ENCODE results near the gene CASQ2. TPM values are rescaled to one million over a fixed set of nuclear protein-coding genes. Genes with fewer than 3 reads are reported as not detected.

CASQ2 gene
- total and polyA plus RNA-seq, 2 experiments from 2014 or later = not detected

DNA sequence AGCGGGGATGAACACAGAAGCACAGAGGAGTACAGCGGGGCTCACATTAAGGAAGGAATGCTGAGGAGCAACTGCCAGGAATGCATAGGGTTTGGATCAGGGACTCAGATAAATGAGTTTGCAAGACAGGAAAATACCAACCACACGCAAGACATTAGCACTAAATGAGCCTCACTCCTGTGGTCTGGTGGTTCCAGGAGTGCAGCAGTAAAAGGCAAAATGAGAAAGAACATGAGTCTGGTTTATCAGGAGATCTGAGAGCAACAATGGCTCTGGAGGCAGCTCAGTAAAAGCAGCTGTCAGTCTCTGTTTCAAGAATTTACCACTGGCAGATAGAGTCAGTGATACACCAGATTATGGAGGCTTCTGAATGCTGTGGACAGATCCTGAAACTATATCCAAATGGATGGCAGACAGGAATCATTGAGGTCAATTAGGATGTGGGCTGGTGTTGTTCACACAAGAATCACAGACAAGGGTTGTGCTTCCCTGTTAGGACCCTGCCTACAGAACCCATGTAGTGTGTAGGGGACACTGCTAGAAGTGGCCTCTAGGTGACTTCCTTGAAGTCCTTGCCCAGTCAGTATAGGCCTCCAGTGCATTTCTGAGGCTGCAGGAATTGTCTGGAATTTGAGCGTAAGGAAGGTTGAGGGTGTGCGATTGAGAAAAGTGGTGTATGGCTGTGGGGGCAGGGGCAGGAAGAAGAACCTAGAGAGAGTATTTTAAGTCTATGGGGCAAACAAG lies 50.3 kb downstream of the CASQ2 start:
- Histone ChIP-seq H3K27ac (no peak overlapping the region), H3K4me2 (no peak overlapping the region), H3K36me3 (replicated peaks; ENCODE audit: insufficient read depth, low read depth) (no peaks in the 10 kb centered on the region), H4K20me1 (ENCODE audit: insufficient read depth, poor library complexity, severe bottlenecking) (no peaks in the 10 kb centered on the region), H3K4me3 (no peak overlapping the region), H3K9me3 (ENCODE audit: low read depth) (no peaks in the 10 kb centered on the region), H3K79me2 (no peaks in the 10 kb centered on the region), H3K9me2 (replicated peaks; ENCODE audit: insufficient read depth) (no peaks in the 10 kb centered on the region), H2AFZ (no peak overlapping the region), H3K4me1 (ENCODE audit: insufficient read depth) (peaks cover 5% of the 10 kb centered on the region), H3K27me3 (no peaks in the 10 kb centered on the region)
- no peak for DNase-seq (ENCODE audit: low spot score)
- WGBS (ENCODE audit: low lambda C conversion rate, missing lambda C conversion rate) = 64% methylated on average over 5 of the region's 5 CpGs
- TF ChIP-seq EZH2phosphoT487 (IDR thresholded peaks at IDR 0.05; ENCODE audit: low read depth, severe bottlenecking, unreplicated experiment) (no peak), EZH2 (IDR thresholded peaks at IDR 0.05; ENCODE audit: borderline replicate concordance) (no peak)
- TF ChIP-seq, protein P1, sequence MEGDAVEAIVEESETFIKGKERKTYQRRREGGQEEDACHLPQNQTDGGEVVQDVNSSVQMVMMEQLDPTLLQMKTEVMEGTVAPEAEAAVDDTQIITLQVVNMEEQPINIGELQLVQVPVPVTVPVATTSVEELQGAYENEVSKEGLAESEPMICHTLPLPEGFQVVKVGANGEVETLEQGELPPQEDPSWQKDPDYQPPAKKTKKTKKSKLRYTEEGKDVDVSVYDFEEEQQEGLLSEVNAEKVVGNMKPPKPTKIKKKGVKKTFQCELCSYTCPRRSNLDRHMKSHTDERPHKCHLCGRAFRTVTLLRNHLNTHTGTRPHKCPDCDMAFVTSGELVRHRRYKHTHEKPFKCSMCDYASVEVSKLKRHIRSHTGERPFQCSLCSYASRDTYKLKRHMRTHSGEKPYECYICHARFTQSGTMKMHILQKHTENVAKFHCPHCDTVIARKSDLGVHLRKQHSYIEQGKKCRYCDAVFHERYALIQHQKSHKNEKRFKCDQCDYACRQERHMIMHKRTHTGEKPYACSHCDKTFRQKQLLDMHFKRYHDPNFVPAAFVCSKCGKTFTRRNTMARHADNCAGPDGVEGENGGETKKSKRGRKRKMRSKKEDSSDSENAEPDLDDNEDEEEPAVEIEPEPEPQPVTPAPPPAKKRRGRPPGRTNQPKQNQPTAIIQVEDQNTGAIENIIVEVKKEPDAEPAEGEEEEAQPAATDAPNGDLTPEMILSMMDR (IDR thresholded peaks at IDR 0.05; ENCODE audit: poor library complexity) = no peak

DNA sequence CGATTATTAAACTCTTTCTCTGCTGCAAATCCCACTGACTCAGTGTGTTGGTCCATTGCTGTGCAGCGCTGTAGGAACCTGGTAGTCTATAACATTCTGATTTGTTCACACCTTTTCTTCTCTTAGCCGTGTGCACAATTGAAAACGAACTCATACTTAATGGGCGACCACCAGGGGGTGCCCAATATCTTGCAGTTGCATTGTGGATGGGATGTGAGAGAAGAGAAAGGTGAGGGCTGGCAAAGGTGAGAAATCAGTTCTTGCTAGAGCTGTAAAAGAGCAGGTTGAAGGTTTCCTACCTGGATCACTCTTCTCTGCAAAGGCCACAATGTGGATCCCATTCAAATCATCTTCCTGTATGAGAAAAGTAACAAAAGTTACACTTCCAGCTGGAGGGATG lies 51.0 kb downstream of the CASQ2 start:
- no peak overlapping the region for H2AFZ ChIP-seq
- no peaks in the 10 kb centered on the region for H3K27me3 ChIP-seq
- H3K79me2 ChIP-seq = no peaks in the 10 kb centered on the region
- H3K27ac ChIP-seq = no peak overlapping the region
- H3K4me3 ChIP-seq = no peak overlapping the region
- DNase-seq (ENCODE audit: low spot score) = peak; percentile 56
- H3K9me2 ChIP-seq (replicated peaks; ENCODE audit: insufficient read depth) = no peaks in the 10 kb centered on the region
- 56% methylated on average over 5 of the region's 5 CpGs for WGBS (ENCODE audit: low lambda C conversion rate, missing lambda C conversion rate)
- no peaks in the 10 kb centered on the region for H3K9me3 ChIP-seq (ENCODE audit: low read depth)
- peaks cover 5% of the 10 kb centered on the region for H3K4me1 ChIP-seq (ENCODE audit: insufficient read depth)
- TF ChIP-seq, protein P1 (IDR thresholded peaks at IDR 0.05; ENCODE audit: poor library complexity) = peak; percentile 51
- no peak for TF ChIP-seq EZH2 (IDR thresholded peaks at IDR 0.05; ENCODE audit: borderline replicate concordance)
- no peak overlapping the region for H3K4me2 ChIP-seq
- no peaks in the 10 kb centered on the region for H4K20me1 ChIP-seq (ENCODE audit: insufficient read depth, poor library complexity, severe bottlenecking)
- H3K36me3 ChIP-seq (replicated peaks; ENCODE audit: insufficient read depth, low read depth) = no peaks in the 10 kb centered on the region

- Histone ChIP-seq H3K27me3 (no peaks in the 10 kb centered on the region), H3K36me3 (replicated peaks; ENCODE audit: insufficient read depth, low read depth) (no peaks in the 10 kb centered on the region), H3K79me2 (no peaks in the 10 kb centered on the region), H4K20me1 (ENCODE audit: insufficient read depth, poor library complexity, severe bottlenecking) (no peaks in the 10 kb centered on the region), H3K4me1 (ENCODE audit: insufficient read depth) (peaks cover 7% of the 10 kb centered on the region), H3K4me2 (peak overlapping the region; percentile 41), H2AFZ (no peak overlapping the region), H3K9me3 (ENCODE audit: low read depth) (no peaks in the 10 kb centered on the region), H3K9me2 (replicated peaks; ENCODE audit: insufficient read depth) (no peaks in the 10 kb centered on the region), H3K4me3 (no peak overlapping the region), H3K27ac (peak overlapping the region; percentile 93)
- TF ChIP-seq, protein P1 (IDR thresholded peaks at IDR 0.05; ENCODE audit: poor library complexity) = no peak
- TF ChIP-seq EZH2phosphoT487 (IDR thresholded peaks at IDR 0.05; ENCODE audit: low read depth, severe bottlenecking, unreplicated experiment) = no peak
- TF ChIP-seq EZH2 (IDR thresholded peaks at IDR 0.05; ENCODE audit: borderline replicate concordance) = no peak
- 31% methylated on average over 1 of the region's 1 CpG for WGBS (ENCODE audit: low lambda C conversion rate, missing lambda C conversion rate)
- peak; percentile 71 for DNase-seq (ENCODE audit: low spot score)
Observed at GRCh38 chr1:115714572-115715141, 53.9 kb downstream of the CASQ2 start.

All from hepatocyte (in vitro differentiated cells).